GOT3 (cell line): ENCODE measurements around the gene C1QTNF7.
A peak's percentile ranks its signal among the peaks of the same experiment; 100 is the strongest.

Experiments
- DNase-seq: peaks from one replicate; lab custom pipeline; 2025; ENCODE audit warnings: mixed read lengths; lab: John Stamatoyannopoulos, UW

The C1QTNF7 gene

GRCh38 chr4:15457406-15458201, 29.8 kb downstream of the C1QTNF7 start:
- DNase-seq = no peak

- DNase-seq = no peak
These were observed 30.8 kb downstream of the C1QTNF7 start for GRCh38 chr4:15458616-15459015.

GRCh38 chr4:15459706-15460105, 31.9 kb downstream of the C1QTNF7 start:
- DNase-seq = no peak

DNA sequence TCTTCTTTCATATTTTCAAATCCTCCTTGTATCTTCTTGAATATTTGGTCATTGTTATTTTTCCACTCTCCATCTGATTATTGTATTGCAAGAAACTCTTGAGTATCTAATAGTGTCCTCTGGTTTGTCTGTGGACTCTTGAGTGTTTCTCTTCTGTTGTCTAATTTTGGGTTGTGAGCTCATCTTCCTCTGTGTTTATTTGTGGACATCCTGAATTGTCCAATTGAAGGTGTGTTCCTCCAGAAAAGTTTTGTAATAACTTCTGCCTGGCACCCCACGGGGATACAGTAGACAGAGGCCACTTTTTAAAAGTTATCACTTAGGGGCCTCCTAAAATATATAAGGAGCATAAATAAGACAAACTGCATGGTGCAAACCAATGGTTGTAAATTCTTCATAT, 38.8 kb downstream of the C1QTNF7 start:
- DNase-seq = no peak

DNA sequence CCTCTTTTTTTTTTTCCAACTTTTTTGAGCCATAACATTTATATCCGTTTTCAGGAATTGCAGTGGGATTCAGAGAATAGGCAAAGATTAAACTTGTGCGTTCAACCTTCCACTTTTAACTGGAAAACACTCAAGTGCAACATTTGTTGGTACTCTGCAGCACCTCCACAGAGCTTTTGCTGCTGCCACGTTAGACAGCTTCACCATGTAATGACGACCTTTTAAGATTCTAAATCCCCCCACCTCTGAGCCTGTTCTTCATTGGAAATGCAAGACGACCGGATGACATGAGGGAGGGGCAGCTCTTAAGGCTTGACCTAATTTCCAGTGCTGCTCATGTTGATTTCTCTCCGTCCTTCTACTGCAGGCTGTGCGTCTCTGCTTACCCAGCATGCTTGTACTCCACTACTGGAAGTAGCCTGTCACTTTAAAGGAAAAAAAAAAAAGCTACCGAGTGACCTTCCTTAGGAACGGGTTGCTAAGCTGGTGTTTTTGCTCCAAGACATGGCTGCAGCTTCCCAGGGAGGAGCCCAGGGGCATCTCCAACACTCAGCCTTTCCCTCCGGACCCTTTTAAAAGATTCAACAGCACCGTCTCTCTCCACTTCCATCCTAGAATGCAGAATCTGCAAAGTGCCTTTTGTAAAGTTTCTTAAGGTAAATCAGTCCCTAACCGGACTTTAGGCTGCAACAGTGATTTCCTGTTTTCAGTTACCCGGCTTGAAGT, 41.7 kb downstream of the C1QTNF7 start, which contains the start of gene CC2D2A:
Gene CC2D2A, plus strand, starts transcription at position 481 of the 726 bp plus-strand sequence. CDS start 6,051 bp downstream, outside the sequence.
- DNase-seq = peak; percentile 2

GRCh38 chr4:15470128-15470475, 42.3 kb downstream of the C1QTNF7 start:
- DNase-seq = no peak

DNA sequence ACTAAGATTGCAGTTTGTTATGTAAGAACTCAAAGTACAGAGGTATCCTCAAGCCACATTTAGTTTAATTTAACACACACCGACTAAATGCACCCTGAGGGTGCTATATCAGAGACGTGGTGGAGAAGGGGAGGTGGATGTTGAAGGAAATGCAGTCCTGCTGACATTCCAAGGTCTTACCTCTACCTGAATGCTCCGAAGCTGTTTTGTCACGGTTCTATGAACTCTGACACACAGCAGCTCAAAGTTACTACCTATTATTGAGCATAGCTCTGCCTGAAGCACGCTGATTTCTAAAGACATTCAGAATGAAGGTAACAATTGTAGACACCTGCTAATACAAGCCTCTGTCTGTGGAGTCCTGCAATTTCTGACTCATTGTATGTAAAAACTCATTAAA, 48.6 kb downstream of the C1QTNF7 start:
- no peak for DNase-seq

- no peak for DNase-seq
These were observed 50.9 kb downstream of the C1QTNF7 start for GRCh38 chr4:15478724-15479088.

- peak; percentile 37 for DNase-seq
These were observed 51.5 kb downstream of the C1QTNF7 start for GRCh38 chr4:15479089-15479912.

DNA sequence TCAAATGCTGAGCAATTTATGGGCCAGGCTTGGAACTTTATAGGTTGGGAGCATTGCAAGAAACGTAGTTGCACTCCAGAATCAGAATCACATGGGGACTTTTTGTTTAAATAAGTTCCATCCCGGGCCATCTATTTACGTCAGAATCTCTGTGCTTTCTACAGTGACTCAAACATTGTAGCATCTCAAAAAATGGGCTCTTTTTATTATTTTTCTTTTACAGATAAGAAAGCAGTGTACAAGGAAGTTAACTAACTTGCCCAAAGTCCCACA, 52.0 kb downstream of the C1QTNF7 start:
- no peak for DNase-seq

DNA sequence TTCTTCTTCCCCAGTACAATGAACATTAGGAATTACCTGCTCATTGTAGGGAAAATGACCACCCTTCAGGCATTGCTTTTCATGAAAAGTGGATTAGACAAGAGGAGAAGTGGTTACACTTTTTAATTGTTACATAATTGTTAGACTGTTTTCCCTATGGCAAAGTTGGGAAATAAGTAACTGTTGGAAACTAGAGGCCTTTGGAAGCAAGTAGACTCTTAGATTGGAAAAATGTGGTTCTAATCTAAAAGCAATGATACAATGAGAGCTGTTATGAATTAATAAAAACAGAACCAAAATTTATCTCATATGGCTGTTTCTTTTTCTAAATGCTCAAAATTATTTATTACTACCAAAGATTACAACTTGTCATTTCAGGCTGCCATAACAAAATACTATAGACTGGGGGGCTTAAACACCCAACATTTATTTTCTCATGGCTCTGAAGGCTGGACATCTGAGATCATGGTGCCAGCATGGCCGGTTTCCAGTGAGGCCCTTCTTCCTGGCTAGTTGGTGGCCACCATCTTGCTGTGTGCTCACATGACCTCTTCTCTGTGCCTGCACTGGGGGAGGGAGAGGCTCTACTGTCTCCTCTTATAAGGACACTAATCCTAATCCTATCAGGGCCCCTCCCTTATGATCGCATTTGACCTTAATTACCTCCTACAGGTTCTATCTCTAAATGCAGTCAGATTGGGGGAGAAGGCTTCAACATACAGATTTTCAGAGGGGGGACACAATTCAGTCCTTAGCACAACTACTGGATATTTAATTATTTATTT, 54.3 kb downstream of the C1QTNF7 start:
- no peak for DNase-seq

DNA sequence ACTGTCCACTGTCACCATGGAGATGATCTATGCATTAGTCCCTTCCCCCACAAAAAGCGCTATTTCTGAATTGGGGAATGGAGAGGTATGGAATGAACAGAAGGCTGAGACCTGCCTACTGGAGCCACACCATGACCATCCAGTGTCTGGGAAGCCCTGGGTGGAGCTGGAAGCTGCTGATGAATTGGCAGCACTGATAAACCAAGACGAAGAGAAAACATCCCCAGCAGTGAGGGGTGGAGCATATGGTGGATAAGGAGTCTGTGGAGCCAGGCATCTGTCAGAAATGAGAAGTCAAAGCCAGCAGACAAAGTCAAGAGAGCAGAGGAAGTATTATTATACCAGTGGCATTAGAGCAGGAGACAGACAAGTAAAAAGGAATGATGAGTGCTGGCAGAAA, 55.0 kb downstream of the C1QTNF7 start:
- DNase-seq = no peak

DNA sequence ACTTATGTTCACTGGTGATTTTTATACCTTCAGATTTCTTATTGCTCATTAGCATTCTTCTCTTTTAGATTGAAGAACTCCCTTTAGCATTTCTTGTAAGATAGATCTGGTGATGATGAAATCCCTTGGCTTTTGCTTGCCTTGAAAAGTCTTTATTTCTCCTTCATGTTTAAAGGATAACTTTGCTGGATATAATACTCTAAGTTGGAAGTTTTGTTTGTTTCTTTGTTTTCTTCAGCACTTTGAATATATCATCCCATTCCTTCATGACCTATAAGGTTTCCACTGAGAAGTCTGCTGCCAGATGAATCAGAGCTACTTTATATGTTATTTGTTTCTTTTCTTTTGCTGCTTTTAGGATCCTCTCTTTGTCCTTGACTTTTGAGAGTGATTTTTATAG, 60.3 kb downstream of the C1QTNF7 start:
- DNase-seq = no peak

GRCh38 chr4:15488658-15489470, 61.0 kb downstream of the C1QTNF7 start:
- no peak for DNase-seq

GRCh38 chr4:15489551-15489950, 61.7 kb downstream of the C1QTNF7 start:
- no peak for DNase-seq

GRCh38 chr4:15493411-15493810, 65.6 kb downstream of the C1QTNF7 start:
- DNase-seq = no peak

DNA sequence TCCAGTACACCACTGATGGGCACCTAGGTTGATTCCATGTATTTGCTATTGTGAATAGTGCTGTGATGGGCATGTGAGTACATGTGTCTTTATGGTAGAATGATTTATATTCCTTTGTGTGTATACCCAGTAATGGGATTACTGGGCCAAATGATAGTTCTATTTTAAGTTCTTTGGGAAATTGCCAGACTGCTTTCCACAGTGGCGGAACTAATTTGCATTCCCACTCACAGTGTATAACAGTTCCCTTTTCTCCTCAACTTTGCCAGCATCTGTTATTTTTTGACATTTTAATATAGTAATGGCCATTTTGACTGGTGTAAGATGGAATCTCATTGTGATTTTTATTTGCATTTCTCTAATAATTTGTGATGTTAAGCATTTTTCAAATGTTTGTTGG, 67.8 kb downstream of the C1QTNF7 start:
- no peak for DNase-seq
